HG03139 (cell line): ENCODE results near the gene SATB1.

ENCODE experiments used
- ATAC-seq: cut with Tn5 transposase; IDR thresholded peaks from one replicate; pipeline ENCODE4 v1.9.1; 2021; ENCODE audit not compliant: unreplicated experiment

SATB1 gene

DNA sequence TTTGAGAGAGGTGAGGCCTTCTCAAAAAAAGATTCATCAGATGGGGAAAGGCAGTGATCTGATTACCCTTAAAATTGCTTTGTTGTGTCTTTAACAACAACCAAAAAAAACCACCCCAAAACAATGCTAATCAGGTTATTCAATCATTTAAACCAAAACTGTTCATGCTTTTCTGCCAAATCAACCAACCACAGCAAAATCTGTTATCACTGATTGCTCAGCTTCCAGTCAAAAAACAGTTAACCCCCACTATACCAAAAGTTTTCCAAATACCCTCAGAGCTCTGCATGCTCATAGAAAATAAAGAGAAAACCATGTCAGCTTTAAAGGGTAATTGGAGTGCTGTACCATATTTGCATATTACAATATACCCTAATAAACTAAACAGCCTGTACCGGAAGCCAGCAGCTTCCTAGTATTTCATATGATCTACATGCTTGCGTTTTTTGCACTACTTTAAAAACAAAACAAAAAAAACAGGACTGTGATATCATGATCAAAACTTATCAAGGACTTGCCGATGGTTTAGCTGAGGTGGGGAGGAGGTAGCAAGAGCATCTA lies 22.8 kb downstream of the SATB1 start:
- ATAC-seq = no peak

DNA sequence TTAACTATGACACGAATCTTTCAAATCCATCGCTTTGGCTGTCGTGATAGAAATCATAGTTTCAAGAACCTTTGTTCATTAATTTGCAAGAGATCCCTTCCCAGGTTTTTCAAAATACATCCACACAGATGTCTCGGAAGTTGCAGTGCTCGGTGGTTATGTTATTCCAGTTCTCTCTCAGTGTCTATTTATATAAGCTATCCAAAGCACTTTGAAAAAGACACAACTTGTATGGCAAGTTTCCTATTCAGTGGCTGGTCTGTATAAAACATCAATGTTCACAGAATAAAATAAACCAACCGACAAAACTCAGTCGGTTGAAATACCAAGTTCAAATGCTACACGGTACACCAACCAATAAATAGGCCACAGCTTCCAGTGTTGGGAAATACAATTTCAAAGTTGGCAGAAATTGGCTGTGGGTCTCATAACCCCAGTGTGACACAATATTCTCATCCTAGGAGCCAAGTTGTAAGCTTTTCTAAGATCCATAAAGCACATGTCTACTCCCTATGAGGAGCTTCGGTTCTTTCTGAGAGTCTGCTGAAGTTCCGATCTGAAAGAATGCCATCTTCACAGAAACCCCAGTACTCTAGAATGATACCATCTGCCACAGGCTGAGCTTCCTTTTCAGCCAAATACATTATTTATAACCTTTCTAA lies 23.7 kb downstream of the SATB1 start:
- no peak for ATAC-seq

DNA sequence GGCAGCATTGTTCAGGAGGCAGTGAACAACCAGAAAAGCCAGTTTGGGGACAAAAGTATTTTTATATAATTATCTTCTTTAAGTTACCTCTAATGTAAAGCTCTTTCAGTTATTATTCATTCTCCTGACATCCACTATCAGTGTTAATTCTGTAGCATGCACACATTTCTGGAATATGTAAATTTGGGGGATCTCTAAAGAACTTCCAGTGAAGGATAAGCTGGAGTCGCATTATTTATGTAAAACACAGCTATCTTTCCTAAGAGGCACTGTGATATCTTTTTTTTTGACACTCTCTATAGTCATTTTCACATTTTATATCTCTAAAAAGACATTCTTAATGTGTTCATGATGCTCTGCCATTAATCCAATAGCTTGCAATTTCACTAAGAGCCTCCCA lies 26.7 kb downstream of the SATB1 start:
- no peak for ATAC-seq

DNA sequence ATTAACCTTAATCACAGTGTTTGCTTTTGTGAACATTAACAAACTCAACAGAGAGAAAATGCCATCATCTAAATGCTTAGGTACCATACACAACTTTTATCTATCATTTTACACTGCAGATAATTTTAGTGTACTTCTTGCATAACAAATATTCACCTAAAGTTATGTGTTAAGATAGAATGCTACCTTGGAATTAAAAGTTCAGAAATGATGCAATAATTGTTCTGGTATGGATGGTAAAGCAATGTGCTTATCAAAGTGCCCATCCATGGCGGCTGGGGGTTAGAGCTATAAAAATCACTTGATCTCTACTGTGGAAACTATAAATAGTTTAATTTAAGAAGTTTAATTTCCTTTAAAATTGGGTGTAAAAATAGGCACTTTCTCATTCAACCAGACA lies 28.7 kb downstream of the SATB1 start:
- no peak for ATAC-seq

DNA sequence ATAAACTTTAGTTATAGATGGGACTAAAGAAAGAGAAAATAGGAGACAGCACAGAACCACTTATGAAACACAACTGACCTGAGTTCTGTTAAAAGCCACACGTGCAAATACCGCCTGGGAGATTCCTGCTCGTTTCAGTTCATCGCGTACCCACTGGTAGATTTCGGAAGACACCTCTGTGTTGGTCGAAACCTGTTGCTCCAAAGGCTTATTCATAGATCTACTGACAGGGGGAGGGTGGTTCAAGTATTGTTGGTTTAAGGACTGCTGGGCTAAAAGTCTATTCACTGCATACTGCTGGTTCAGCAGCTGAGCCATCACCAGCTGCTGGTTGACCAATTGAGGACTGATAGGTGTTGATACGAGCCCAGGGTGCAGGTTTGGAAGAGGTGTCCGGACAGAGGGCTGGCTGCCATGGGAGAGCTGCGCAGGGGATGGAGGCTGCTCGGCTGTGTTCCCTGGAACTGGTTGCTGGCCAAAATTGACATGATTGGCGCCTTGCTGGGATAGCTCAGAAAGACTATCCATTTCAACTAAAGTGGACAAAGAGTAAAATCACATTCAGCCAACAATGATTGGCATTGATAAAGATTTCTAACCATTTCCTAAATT lies 30.6 kb downstream of the SATB1 start:
- no peak for ATAC-seq

DNA sequence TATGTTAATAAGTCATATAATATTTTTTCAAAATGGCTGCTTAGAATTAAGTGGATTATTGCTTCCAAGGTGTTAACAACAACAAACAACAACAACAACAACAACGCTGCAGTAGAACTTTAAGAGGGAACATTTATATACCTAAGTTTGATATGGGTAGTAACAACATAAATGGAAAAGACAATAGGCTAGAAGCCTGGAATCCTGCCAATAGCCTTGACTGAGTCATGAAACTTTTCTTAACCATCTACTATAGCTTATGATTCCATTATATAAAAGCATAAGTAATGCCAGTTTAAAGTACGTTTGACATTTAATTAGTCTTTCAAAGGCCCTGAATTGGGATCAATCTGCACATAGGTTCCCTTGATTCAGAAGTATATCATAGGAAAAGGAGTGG lies 31.2 kb downstream of the SATB1 start:
- ATAC-seq = no peak

DNA sequence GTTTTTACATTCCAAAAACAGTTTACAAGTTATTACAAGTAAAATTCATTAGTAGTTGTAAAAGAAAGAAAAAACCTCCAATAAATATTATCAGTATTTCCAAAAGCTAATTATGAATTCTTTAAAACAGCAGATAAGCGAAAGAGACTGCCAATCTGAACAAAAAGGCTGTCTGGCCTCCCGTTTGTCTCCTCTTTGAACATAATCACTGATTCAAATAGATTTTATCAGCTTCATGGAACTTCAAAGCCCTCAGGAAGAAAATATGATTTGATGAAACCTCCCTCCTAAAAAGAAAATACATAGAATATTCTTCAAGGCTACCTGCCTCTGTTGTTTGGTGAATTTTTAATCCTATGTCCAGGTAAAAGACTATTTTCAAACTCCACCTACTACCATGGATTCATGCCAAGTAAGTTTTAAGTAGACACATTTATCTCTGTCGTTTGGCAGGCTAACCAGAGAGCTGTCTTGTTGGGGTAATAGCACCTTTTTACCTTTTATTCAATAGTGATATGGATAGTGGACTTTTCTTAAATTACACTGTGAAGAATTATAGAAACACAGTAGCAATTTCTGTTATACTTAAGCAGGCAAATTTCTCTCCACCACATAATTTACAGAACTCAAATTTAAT lies 35.0 kb downstream of the SATB1 start:
- no peak for ATAC-seq

DNA sequence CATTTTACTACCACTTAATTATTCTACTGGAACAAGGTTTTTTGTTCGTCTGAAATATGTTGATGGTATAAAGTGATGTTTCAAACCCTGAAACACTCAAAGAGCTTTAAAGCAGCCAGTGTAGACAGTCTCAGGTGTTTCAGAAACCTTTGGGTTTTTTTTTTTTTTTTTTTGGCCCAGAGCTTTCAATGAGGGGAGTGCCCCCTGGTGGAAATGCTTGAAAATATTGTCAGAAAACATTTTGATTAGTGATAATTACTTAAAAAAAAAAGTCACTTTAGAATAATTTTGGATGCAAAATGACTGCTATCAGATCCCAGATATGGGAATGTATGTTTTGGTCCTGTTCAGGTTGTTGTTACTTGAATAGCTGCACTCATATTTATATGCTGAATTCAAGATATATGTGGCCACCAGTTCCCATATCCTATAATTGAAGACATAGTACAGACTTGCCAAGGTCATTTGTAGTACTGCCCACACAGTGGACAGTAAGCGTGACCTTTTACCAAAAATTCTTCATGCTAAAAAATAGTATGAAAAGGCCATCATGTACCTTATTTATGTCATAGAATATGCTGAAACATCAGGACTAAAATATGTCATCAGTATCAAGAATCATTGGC lies 35.9 kb downstream of the SATB1 start:
- no peak for ATAC-seq

DNA sequence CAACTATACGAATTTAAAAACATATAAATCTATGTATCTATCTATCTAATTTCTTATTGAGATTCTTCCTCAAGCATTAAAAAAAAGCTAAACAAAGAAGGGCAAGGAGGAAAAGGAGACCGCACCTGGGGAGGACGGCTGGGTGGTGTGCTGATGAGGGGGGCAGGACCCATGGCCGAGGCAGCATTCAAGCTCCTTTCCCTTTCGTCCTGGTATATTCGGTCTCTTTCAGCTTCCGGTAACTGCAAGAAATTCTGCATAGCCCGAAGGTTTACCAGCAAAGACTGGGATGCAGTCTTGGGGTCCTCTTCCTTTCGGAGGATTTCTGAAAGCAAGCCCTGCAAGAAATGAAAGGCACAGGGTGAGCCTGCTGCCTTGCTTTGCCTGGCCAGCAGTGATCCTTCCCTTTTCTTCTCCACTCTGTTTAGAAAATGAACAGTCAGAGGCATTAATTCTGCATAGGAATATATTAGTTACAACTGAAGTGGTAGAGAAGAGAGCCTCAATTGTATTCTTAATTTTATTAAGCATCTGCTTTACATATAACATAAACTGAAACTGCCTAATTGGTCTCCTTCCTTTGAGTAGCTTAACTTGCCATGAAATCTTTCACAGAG lies 38.8 kb downstream of the SATB1 start:
- no peak for ATAC-seq

DNA sequence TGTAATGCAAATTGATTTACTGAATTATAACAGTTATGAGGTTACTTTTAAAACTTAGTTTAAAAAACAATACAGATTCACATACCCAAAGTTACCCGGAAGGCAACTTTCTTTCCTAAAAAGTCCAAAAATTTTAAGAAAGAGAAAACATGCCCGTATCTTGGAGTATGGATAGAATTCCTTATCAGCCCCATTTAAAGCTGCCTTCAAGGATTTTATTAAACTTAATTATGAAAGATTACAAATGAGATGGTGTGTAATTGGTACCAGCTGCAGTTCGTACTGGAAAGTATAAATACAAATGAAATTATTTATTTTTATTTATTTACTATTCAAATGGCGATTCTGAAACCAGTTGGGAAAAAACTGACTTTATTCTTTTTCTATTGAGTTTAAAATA lies 39.4 kb downstream of the SATB1 start:
- no peak for ATAC-seq

DNA sequence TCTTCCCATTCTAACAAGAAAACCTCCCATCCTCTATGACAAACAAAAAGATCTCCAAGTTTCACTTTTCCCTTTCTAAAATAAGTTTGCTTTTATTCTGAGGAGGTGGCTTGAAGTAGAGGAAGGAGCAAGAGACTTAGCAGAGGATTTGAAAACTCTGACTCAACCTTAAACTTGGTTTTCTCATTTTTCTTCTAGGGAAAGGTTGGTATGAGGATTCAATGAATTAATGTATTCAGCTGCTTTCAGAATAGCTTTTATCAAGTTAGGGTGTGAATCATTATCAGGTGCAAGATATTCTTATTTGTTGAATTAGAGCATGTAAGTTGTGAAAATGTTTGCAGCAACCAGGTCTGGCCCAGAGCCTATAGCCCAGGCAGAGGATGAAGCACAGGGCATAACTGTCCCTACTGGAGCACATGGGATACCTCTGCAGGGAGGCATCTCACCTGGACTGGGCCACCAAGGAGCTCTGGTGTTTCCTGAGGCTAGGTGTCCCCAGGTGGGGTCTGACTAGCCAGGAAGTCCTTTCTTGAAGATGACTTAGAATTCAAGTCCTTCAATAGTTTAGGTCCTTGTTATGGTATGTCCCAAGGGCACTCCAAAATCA lies 42.3 kb downstream of the SATB1 start:
- no peak for ATAC-seq

DNA sequence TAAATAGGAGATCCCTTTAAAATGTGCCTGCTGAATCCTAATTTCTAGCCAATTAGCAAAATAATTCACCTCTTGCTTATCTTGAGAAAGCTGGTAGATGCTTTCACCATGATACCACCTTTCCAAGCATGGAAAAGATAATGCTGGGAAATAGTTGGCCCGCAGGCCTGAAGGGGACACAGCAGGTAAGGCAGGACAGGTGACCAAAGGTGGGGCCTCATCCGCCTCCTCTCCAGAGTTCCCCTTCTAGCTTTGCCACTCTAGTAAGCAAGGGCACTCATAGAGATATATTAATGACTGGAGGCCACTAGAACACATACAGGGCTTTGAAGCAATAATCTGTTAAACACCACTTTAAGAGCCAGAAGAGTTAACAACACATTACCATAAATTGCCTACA lies 45.5 kb downstream of the SATB1 start:
- no peak for ATAC-seq

DNA sequence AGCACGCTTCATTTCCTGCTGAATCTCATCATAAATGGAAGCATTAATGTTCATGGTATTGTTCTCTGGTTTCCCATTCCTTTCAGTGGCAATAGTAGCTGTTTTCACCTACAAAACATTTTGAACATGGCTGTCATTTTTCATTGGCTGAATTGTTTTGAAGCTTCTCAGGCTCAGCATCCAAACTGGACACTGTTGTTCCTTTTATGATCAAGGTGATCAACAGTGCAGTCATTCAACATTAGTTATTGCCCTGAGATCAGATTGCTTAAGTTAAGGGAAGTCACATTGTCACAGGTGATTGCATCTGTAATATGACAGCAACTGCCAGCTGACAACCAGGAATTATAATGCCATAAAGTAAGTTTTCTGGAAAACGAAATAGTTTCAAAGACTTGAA lies 46.9 kb downstream of the SATB1 start:
- no peak for ATAC-seq

DNA sequence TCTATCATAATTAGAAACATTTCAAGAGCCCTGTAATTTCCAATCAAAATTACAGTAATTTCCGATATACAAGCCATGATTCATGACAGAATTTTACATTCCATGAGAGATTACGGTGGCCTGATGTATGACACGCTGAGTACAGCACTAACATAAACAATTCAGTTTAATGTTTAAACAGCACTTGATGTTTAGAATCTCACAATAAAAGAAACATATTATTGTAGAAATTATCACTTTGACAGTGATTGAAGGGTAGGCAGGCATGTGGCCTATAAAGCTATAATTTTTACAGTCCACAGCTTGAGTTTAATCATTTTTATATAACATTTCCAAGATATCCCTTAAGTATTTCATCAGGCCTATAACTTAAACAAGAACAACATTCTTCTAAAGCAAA lies 48.5 kb downstream of the SATB1 start:
- no peak for ATAC-seq

DNA sequence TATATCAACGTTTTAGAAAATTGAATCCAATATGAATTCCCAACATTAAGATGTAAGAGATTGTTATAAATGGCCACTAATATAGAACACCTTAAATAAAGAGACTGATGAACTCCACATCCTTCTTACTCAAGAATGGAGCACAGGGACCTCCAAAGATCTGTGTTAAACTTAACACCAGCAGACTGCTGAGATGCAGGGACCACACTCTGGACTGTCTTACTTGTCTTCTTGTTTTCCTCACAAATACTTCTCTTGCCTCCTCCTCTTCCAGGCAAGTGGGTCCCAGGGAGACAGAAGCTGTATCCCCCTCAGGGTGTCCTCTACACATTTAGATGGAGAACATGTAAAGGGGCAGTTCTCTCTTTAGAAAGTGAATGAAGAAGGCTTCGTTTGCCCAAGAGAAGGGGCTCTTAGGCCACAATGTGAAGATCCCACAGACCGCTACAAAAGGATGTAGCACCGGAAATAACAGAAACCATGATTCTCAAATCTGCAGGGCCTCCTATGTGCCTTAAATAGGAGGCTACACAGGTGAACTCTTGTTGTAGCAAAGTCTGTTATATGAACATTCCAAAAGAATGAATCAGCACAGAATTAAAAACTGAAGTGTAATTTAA lies 52.2 kb downstream of the SATB1 start:
- ATAC-seq = no peak

DNA sequence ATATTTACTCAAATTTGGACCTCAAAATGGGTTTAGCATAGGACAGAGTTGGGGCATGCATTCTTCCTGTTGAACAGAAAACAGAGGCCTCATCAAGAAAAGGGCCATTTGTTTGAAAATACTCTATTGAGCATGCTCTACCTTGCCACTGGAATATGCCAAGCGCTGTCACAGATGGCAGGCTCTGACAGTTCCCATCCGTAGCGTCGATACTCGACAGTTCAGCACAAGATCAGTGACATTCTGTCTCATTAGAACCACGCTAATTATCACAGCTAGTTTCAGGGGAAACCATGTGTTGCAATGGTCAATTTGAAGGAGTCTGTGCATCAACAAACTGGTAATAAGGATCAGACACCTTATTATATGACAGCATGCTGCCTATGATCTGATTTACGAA lies 54.5 kb downstream of the SATB1 start:
- ATAC-seq = no peak

DNA sequence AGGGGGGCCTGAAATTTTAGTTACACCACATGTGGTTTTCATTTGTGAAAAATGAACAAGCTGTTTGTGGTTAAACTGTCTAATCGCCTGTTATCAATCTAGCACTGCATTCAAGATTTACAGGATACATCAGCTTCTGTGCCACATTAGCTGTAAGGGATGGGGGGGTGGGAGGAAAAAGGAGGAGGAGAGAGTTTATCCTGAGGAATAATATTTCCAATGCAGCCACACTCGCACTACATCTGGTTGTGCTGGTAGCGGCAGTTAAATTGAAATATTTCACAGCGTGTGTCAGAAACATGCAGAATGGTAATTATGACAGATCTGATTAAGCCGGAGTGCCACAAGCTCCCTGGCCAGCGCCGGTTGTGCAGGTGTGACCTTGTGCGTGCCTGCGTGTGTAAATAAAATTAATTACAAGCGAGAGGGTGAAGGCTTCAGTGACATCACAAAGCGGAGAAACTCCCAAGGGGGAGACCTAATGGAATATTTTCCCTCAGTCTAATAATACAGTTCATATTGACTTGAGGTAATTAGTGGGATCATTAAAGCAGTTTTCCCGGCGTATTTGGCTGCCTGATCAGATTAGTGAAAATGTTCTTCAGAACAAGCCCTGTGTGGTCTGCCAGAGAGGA lies 55.5 kb downstream of the SATB1 start:
- no peak for ATAC-seq

DNA sequence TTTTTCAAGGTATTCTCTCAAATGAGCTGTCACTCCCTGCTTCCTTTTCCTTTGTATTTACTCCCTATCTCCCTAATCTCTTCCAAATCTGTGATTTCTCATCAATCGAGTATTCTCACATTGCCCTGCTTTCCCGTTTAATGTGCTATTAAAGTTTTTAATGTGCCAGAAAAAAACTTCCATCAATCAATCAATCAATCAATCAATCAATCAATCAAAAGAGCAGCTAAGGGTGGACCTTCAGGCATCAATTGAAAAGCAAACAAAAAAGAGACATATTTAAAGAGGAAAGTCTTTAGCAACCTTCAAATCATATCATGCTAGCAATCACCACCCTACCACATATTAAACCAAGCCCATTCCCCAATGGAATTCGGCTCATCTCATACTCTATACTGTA lies 58.9 kb downstream of the SATB1 start:
- no peak for ATAC-seq

DNA sequence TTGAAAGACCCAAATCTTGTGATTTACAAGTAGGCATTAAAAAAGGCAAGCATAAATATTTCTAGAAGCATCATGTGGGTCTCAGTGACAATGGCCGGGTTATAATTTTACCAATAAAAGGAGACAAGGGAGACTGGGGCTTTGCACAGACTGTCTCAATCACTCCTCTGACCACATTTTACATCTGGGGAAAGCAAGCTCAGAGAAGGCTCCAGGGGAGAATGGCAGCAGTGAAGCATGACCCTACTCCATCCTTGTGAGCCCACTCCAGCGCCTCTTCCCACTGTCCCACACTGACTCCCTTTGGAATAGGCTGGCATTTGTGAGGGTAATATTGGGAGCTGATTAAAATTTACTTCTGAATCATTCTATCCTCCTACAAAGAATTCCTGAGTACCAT lies 61.8 kb downstream of the SATB1 start:
- ATAC-seq = no peak

DNA sequence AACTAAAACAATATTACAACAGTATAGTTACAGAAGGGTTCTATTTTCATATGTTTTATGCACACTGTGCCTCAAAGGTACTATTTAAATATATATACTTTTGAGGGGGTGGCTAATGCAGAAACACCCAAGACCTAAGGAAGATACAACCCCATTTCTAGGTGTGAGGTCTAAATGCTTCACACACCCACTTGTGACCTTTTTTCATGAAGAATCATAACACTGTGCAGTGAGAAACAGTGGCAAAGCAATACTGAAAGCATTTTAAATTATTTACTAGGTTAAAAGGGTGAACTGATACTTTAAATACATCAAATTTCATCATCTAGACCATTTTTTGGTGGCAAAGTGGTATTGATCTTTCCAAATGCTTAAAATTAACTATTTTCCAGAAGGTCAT lies 67.4 kb downstream of the SATB1 start:
- ATAC-seq = no peak
